Measurements from ENCODE around the gene PARD3B.

PARD3B gene

GRCh38 chr2:205117125-205117524 lies 571.9 kb downstream of the PARD3B start:
- no peak for TF ChIP-seq CTCF (IDR thresholded peaks at IDR 0.05; ENCODE audit: low read depth, low read length)
- TF ChIP-seq MYC (IDR thresholded peaks at IDR 0.05; ENCODE audit: low read depth, low read length) = no peak
- TF ChIP-seq POLR2A (IDR thresholded peaks at IDR 0.05; ENCODE audit: extremely low read depth, insufficient read length) = no peak
- TF ChIP-seq, protein P1, sequence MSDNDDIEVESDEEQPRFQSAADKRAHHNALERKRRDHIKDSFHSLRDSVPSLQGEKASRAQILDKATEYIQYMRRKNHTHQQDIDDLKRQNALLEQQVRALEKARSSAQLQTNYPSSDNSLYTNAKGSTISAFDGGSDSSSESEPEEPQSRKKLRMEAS (IDR thresholded peaks at IDR 0.05; ENCODE audit: low read depth, low read length) = no peak
- no peak overlapping the region for H3K4me3 ChIP-seq (ENCODE audit: low read depth, low read length)
- DNase-seq (ENCODE audit: low read depth) = no peak

DNA sequence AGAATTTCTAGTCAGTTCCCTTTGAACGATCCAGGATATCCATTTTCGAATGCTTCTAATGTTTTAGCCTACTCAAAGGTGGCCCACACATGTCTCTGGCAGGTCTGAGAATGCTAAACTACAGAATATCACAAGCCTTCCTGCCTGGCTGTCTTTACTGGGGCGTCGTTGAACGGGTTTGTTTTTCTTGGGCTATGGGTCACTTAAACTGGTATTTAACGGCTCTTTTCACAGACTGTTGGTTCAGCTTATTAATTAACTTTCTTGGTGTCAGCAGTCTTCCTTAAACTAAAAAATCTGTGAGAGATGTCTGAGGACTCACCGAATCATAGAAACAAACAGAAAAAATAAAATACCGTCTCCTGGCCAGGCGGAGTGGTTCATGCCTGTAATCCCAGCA lies 573.9 kb downstream of the PARD3B start:
- H3K4me3 ChIP-seq (ENCODE audit: low read depth, low read length) = no peak overlapping the region
- DNase-seq (ENCODE audit: low read depth) = no peak
- TF ChIP-seq MYC (IDR thresholded peaks at IDR 0.05; ENCODE audit: low read depth, low read length) = no peak

DNA sequence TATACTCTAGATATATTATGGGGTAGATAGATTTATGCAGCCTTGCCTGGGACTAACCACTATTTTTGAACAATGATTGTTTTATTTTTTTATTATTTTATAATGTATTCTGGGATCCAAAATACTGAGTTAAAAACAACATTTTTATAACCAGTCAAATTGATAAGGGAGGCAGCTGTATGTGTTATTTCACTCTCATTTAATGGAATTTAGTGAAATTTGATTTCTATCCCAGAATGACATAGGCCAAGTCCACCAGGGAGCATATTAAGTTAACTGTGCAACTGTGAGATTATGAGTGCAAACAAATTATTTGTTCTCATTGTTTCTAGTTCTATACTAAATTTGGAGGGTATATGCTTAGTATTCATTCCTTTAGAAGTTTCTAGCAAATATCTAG lies 583.5 kb downstream of the PARD3B start:
- no peak for TF ChIP-seq CTCF (IDR thresholded peaks at IDR 0.05; ENCODE audit: low read depth, low read length)
- no peak for TF ChIP-seq POLR2A (IDR thresholded peaks at IDR 0.05; ENCODE audit: extremely low read depth, insufficient read length)
- no peak for TF ChIP-seq MYC (IDR thresholded peaks at IDR 0.05; ENCODE audit: low read depth, low read length)
- TF ChIP-seq, protein P1 (IDR thresholded peaks at IDR 0.05; ENCODE audit: low read depth, low read length) = no peak
- DNase-seq (ENCODE audit: low read depth) = no peak
- H3K4me3 ChIP-seq (ENCODE audit: low read depth, low read length) = no peak overlapping the region

DNA sequence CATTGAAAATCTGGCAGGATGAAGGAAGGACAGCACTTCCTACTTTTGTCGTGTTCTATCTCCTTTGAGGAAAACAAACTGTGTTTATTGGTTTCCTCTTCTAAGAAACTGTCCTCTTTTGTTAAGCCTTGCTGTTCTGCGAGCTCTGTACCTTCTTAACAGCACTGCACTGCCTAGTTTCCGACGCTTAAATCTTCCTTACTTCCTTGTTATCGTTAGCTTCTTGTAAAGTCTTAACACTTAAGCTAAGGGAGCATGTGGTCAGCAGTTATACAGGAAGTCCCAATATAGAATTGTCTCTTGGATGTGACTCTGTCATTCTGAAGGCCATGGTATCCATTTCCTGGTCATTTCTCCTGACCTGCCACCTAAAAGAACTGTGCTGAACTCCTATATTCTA lies 584.3 kb downstream of the PARD3B start:
- no peak overlapping the region for H3K4me3 ChIP-seq (ENCODE audit: low read depth, low read length)
- no peak for TF ChIP-seq CTCF (IDR thresholded peaks at IDR 0.05; ENCODE audit: low read depth, low read length)
- TF ChIP-seq, protein P1 (IDR thresholded peaks at IDR 0.05; ENCODE audit: low read depth, low read length) = no peak
- no peak for TF ChIP-seq MYC (IDR thresholded peaks at IDR 0.05; ENCODE audit: low read depth, low read length)
- TF ChIP-seq POLR2A (IDR thresholded peaks at IDR 0.05; ENCODE audit: extremely low read depth, insufficient read length) = no peak
- no peak for DNase-seq (ENCODE audit: low read depth)

- no peak for DNase-seq (ENCODE audit: low read depth)
- H3K4me3 ChIP-seq (ENCODE audit: low read depth, low read length) = no peak overlapping the region
- TF ChIP-seq, protein P1 (IDR thresholded peaks at IDR 0.05; ENCODE audit: low read depth, low read length) = no peak
- TF ChIP-seq POLR2A (IDR thresholded peaks at IDR 0.05; ENCODE audit: extremely low read depth, insufficient read length) = no peak
- no peak for TF ChIP-seq MYC (IDR thresholded peaks at IDR 0.05; ENCODE audit: low read depth, low read length)
Observed at GRCh38 chr2:205130111-205130829, 585.0 kb downstream of the PARD3B start.

DNA sequence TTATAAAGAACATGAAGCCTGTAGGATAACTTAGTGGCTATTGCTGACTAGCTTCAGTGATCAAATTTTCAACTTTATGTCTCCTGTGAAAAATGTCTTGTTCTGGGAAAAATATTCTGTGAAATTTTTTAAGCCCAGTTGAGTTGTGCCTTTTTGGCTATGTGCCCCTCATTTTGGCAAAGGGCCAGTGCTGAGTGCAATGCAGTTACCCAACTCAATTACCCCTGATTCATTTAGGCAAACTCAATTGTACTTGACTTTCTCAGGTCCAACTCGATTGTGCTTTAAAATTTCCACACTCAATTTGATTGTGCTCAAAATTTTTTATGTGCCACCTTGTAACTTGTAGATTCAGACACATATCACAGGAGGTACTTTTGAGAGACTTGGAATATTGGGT lies 588.3 kb downstream of the PARD3B start:
- DNase-seq (ENCODE audit: low read depth) = no peak

More for the DNA sequence above, 588.3 kb downstream of the PARD3B start:
- no peak overlapping the region for H3K4me3 ChIP-seq (ENCODE audit: low read depth, low read length)
- TF ChIP-seq CTCF (IDR thresholded peaks at IDR 0.05; ENCODE audit: low read depth, low read length) = no peak
- TF ChIP-seq, protein P1 (IDR thresholded peaks at IDR 0.05; ENCODE audit: low read depth, low read length) = no peak
- no peak for TF ChIP-seq MYC (IDR thresholded peaks at IDR 0.05; ENCODE audit: low read depth, low read length)
- no peak for TF ChIP-seq POLR2A (IDR thresholded peaks at IDR 0.05; ENCODE audit: extremely low read depth, insufficient read length)
